GM23248 (cell line): ENCODE measurements around the gene ZSCAN10. TPM values are rescaled to one million over a fixed set of nuclear protein-coding genes. Genes with fewer than 3 reads are reported as not detected.
"Not testable (repeated sequence)": the region's sequence is repeated elsewhere in the genome, so short reads cannot be mapped to it uniquely, and the experiment has no call there.

ENCODE experiments used
- DNase-seq: peaks from one replicate; pipeline ENCODE4 v3.0.0-alpha.2; 2015
- H2AFZ ChIP-seq: fragments of 200-600 bp; sonication (generic); 2 replicates; pipeline ENCODE4 v1.6.1; 2016; ENCODE audit warnings: antibody characterized with exemption
- H3F3A ChIP-seq: fragments of 200-600 bp; sonication (generic); 2 replicates; pipeline ENCODE4 v1.6.1; 2016; ENCODE audit warnings: mild to moderate bottlenecking, antibody characterized with exemption, mixed run types; ENCODE audit not compliant: insufficient read depth
- H3K27ac ChIP-seq: fragments of 200-600 bp; sonication (generic); 2 replicates; pipeline ENCODE4 v1.5.1; 2016; ENCODE audit warnings: mild to moderate bottlenecking
- H3K27me3 ChIP-seq: fragments of 200-600 bp; sonication (generic); replicated peaks from 2 replicates; pipeline ENCODE4 v1.6.1; 2016; ENCODE audit warnings: mild to moderate bottlenecking; ENCODE audit not compliant: insufficient read depth
- H3K36me3 ChIP-seq: fragments of 200-600 bp; sonication (generic); 2 replicates; pipeline ENCODE4 v1.6.1; 2016; ENCODE audit warnings: low read depth, mild to moderate bottlenecking
- H3K4me1 ChIP-seq: fragments of 200-600 bp; sonication (generic); 2 replicates; pipeline ENCODE4 v1.6.1; 2016; ENCODE audit warnings: mild to moderate bottlenecking; ENCODE audit not compliant: insufficient read depth
- H3K4me2 ChIP-seq: fragments of 200-600 bp; sonication (generic); one replicate; pipeline ENCODE4 v1.6.1; 2016; ENCODE audit warnings: mild to moderate bottlenecking; ENCODE audit not compliant: unreplicated experiment
- H3K4me3 ChIP-seq: fragments of 200-600 bp; sonication (generic); 2 replicates; pipeline ENCODE4 v1.5.1; 2016; ENCODE audit warnings: mild to moderate bottlenecking
- H3K79me2 ChIP-seq: fragments of 200-600 bp; sonication (generic); 2 replicates; pipeline ENCODE4 v1.6.1; 2016; ENCODE audit warnings: mild to moderate bottlenecking; ENCODE audit not compliant: insufficient read depth
- H3K9ac ChIP-seq: fragments of 200-600 bp; sonication (generic); 2 replicates; pipeline ENCODE4 v1.6.1; 2016; ENCODE audit warnings: mild to moderate bottlenecking
- H3K9me2 ChIP-seq: fragments of 200-600 bp; sonication (generic); 2 replicates; pipeline ENCODE4 v1.6.1; 2016; ENCODE audit warnings: mixed run types, mild to moderate bottlenecking, moderate library complexity; ENCODE audit not compliant: insufficient read depth
- H3K9me3 ChIP-seq: fragments of 200-600 bp; sonication (generic); one replicate; pipeline ENCODE4 v1.6.1; 2017; ENCODE audit warnings: low read depth
- H4K20me1 ChIP-seq: fragments of 200-600 bp; sonication (generic); 2 replicates; pipeline ENCODE4 v1.6.0; 2016; ENCODE audit not compliant: insufficient read depth
- EZH2 ChIP-seq: fragments of 200-600 bp; sonication (generic); IDR thresholded peaks from 2 replicates; pipeline ENCODE4 v1.6.1; 2018; ENCODE audit warnings: antibody characterized with exemption, mild to moderate bottlenecking; ENCODE audit not compliant: insufficient read depth, poor library complexity, severe bottlenecking
- EZH2phosphoT487 ChIP-seq: fragments of 200-600 bp; sonication (generic); IDR thresholded peaks from 2 replicates; pipeline ENCODE4 v1.6.1; 2018; ENCODE audit warnings: antibody characterized with exemption, moderate library complexity, mild to moderate bottlenecking, low read depth; ENCODE audit not compliant: insufficient read depth
- WGBS, 2 experiments: methylation state at CpG; one replicate each; pipeline ENCODE4 v1.1.6; 2015 to 2017; ENCODE audit warnings: low lambda C conversion rate in 2 of 2, low coverage in 1 of 2; ENCODE audit errors: missing lambda C conversion rate in 2 of 2; 5-methylcytosine and 5-hydroxymethylcytosine counted together
- in situ Hi-C: fragments of 300-500 bp; cut with MboI; formaldehyde crosslinking; loops from 2 replicates; pipeline ENCODE4 v1.15.0; 2020
- polyA plus RNA-seq: library from polyadenylated mRNA; unstranded; fragments of >200 nt; fragmentation: Nextera tagmentation; extraction: Ambion mirVana; gene quantifications from 2 replicates; pipeline ENCODE4 v1.2.1, GENCODE V29; 2016
- total RNA-seq: library from RNA; depleted of rRNA; stranded (reverse); fragments of >200 nt; shearing (Covaris generic); gene quantifications from 2 replicates; pipeline ENCODE4 v1.2.3, GENCODE V29; 2014

ZSCAN10 gene
- total and polyA plus RNA-seq, 2 experiments from 2014 or later: 0.08 TPM; not detected in 1

DNA sequence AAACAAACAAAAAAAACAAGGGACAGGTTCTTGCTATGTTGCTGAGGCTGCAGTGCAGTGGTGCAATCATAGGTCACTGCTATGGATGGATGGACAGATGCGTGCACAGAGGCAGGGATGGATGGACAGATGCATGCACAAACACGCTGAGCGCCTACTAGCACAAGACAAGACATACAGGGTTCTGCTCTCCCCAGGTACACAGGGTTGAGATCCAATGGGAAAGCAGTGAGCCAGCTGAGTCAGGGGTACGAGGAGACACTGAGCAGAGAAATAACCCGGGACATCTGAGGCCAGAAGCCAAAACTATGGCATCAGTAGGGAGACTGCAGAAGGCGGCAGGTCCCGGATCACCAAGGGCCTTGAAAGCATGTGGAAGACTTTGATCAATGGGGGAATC lies 27.4 kb downstream of the ZSCAN10 start:
- H3K4me1 ChIP-seq: no peaks in the 10 kb centered on the region
- H4K20me1 ChIP-seq: no peaks in the 10 kb centered on the region
- no peak overlapping the region for H3K4me3 ChIP-seq
- no peaks in the 10 kb centered on the region for H3K79me2 ChIP-seq
- no peak overlapping the region for H3K4me2 ChIP-seq
- H2AFZ ChIP-seq: no peak overlapping the region
- no peak for DNase-seq
- no peak overlapping the region for H3K9ac ChIP-seq
- H3K9me3 ChIP-seq: no peaks in the 10 kb centered on the region
- peaks cover 6% of the 10 kb centered on the region; the same call in 1 of the 2 replicates for H3K27me3 ChIP-seq
- H3K36me3 ChIP-seq: no peaks in the 10 kb centered on the region
- in situ Hi-C loops: no loop called here
- no peaks in the 10 kb centered on the region for H3K9me2 ChIP-seq
- WGBS, 2 experiments: 63 to 66% methylated on average over 7 of the region's 7 CpGs
- H3F3A ChIP-seq: no peaks in the 10 kb centered on the region
- H3K27ac ChIP-seq: no peak overlapping the region
- TF ChIP-seq EZH2: no peak
- no peak for TF ChIP-seq EZH2phosphoT487

DNA sequence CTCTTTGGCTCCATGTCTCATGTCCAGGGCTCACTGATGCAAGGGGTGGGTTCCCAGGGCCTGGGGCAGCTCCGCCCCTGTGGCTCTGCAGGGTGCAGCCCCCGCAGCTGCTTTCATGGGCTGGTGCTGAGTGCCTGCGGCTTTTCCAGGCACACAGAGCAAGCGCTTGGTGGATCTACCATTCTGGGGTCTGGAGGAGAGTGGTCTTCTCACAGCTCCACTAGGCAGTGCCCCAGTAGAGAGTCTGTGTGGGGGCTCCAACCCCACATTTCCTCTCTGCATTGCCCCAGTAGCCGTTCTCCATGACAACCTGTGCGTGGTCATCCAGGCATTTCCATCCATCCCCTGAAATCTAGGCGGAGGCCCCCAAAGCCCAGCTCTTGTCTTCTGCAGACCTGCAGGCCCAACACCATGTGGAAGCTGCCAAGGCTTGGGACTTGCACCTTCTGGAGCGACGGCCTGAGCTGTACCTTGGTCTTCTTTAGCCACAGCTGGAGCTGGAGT lies 28.4 kb downstream of the ZSCAN10 start:
- no peaks in the 10 kb centered on the region for H3K79me2 ChIP-seq
- DNase-seq: no peak
- H3K4me3 ChIP-seq: no peak overlapping the region
- peaks cover 6% of the 10 kb centered on the region; the same call in 1 of the 2 replicates for H3K27me3 ChIP-seq
- no peak overlapping the region for H2AFZ ChIP-seq
- H3K27ac ChIP-seq: no peak overlapping the region
- H3K9me3 ChIP-seq: no peaks in the 10 kb centered on the region
- no peaks in the 10 kb centered on the region for H4K20me1 ChIP-seq
- 78 to 79% methylated on average over 9 of the region's 9 CpGs for WGBS, 2 experiments
- in situ Hi-C loops: no loop called here
- no peaks in the 10 kb centered on the region for H3K9me2 ChIP-seq
- TF ChIP-seq EZH2phosphoT487 (no peak), EZH2 (no peak)
- peaks cover under 1% of the 10 kb centered on the region; the same call in 1 of the 2 replicates for H3K4me1 ChIP-seq
- no peaks in the 10 kb centered on the region for H3K36me3 ChIP-seq
- no peak overlapping the region for H3K9ac ChIP-seq
- H3F3A ChIP-seq: no peaks in the 10 kb centered on the region
- no peak overlapping the region for H3K4me2 ChIP-seq

DNA sequence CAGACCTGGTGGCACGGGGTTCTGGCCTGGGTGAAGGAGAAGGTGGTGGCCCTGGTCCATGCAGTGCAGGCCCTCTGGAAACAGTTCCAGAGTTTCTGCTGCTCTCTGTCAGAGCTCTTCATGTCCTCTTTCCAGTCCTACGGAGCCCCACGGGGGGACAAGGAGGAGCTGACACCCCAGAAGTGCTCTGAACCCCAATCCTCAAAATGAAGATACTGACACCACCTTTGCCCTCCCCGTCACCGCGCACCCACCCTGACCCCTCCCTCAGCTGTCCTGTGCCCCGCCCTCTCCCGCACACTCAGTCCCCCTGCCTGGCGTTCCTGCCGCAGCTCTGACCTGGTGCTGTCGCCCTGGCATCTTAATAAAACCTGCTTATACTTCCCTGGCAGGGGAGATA lies 29.9 kb downstream of the ZSCAN10 start:
- H3K27ac ChIP-seq, H3K9me2 ChIP-seq, H3F3A ChIP-seq, H3K36me3 ChIP-seq, in situ Hi-C loops, H2AFZ ChIP-seq, H3K27me3 ChIP-seq, H3K79me2 ChIP-seq, H3K4me1 ChIP-seq, H3K9ac ChIP-seq, DNase-seq, H3K9me3 ChIP-seq, H3K4me2 ChIP-seq, H4K20me1 ChIP-seq, H3K4me3 ChIP-seq: not testable (repeated sequence)
- WGBS, 2 experiments: 79 to 82% methylated on average over 9 to 10 of the region's 11 CpGs

DNA sequence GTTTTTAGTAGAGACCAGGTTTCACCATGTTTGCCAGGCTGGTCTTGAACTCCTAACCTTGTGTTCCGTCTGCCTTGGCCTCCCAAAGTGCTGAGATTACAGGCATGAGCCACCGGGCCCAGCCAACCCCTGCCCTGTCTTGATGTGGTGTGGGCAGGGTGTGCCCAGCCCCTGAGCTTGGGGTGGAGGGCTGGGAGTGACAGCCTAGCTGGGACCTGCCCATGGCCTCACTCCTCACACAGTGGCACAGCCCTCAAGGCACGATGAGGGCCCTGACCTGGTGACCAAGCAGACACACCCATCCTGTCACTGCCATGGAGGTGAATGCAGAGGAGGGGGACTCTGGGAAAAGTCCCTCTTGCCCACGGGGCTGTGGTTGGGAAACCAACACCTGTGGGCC lies 30.6 kb downstream of the ZSCAN10 start:
- Histone ChIP-seq H3K9me2 (no peaks in the 10 kb centered on the region), H3K27me3 (0 out of 2 replicates have a peak, but pooled peaks cover 6% of the 10 kb centered on the region), H3K4me3 (no peak overlapping the region), H3F3A (no peaks in the 10 kb centered on the region), H2AFZ (no peak overlapping the region), H3K27ac (no peak overlapping the region), H3K9me3 (no peaks in the 10 kb centered on the region), H3K79me2 (no peaks in the 10 kb centered on the region), H3K9ac (no peak overlapping the region), H4K20me1 (no peaks in the 10 kb centered on the region), H3K4me1 (peaks cover 5% of the 10 kb centered on the region), H3K4me2 (no peak overlapping the region), H3K36me3 (no peaks in the 10 kb centered on the region)
- WGBS, 2 experiments: 56 to 68% methylated on average over 4 of the region's 4 CpGs
- DNase-seq: no peak
- TF ChIP-seq EZH2phosphoT487: no peak
- in situ Hi-C loops: no loop called here

DNA sequence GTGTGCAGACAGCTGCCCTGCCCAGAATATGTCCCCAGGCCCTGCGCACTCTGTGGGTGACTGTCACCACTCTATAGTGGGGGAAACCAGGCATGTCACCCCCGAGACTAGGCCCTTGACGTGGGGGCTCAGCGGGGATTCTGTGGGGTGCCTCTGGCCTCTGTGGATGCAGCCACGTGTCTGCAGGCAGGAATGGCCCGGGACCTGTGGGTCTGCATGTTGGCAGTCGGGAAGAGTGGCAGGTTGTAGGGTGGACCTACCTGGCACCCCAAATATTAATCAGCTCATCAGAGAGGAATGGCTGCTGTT lies 32.7 kb downstream of the ZSCAN10 start:
- no peaks in the 10 kb centered on the region for H3K36me3 ChIP-seq
- H3K79me2 ChIP-seq: no peaks in the 10 kb centered on the region
- H3K27me3 ChIP-seq: 0 out of 2 replicates have a peak, but pooled peaks cover 5% of the 10 kb centered on the region
- in situ Hi-C loops: no loop called here
- H3K27ac ChIP-seq: no peak overlapping the region
- no peak overlapping the region for H3K4me3 ChIP-seq
- no peaks in the 10 kb centered on the region for H4K20me1 ChIP-seq
- DNase-seq: no peak
- no peak overlapping the region for H2AFZ ChIP-seq
- H3K9me2 ChIP-seq: no peaks in the 10 kb centered on the region
- H3K9me3 ChIP-seq: no peaks in the 10 kb centered on the region
- H3F3A ChIP-seq: no peaks in the 10 kb centered on the region
- TF ChIP-seq EZH2phosphoT487 (no peak), EZH2 (no peak)
- H3K9ac ChIP-seq: no peak overlapping the region
- H3K4me1 ChIP-seq: peaks cover 5% of the 10 kb centered on the region
- WGBS, 2 experiments: 79 to 86% methylated on average over 7 of the region's 7 CpGs
- H3K4me2 ChIP-seq: no peak overlapping the region
